GM18499 (cell line): ENCODE data around the gene PLAC8L1.

ENCODE experiments used
- ATAC-seq: cut with Tn5 transposase; IDR thresholded peaks from one replicate; pipeline ENCODE4 v1.9.1; 2021; ENCODE audit warnings: moderate number of reproducible peaks; ENCODE audit not compliant: insufficient read depth, unreplicated experiment

PLAC8L1 gene

GRCh38 chr5:146048994-146049703, 56.2 kb downstream of the PLAC8L1 start:
- no peak for ATAC-seq

- ATAC-seq, result no peak
Observed at GRCh38 chr5:146047396-146047795, 58.0 kb downstream of the PLAC8L1 start.

- no peak for ATAC-seq
Observed at GRCh38 chr5:146043722-146044121, 61.7 kb downstream of the PLAC8L1 start.

GRCh38 chr5:146042628-146043279, 62.6 kb downstream of the PLAC8L1 start:
- ATAC-seq, result no peak

- no peak for ATAC-seq
Observed at GRCh38 chr5:146041180-146041789, 64.1 kb downstream of the PLAC8L1 start.

GRCh38 chr5:146040527-146040926, 64.8 kb downstream of the PLAC8L1 start:
- no peak for ATAC-seq

GRCh38 chr5:146039420-146039819, 66.0 kb downstream of the PLAC8L1 start:
- ATAC-seq, result no peak

GRCh38 chr5:146034605-146035004, 70.8 kb downstream of the PLAC8L1 start:
- ATAC-seq, result no peak
